Myometrial cell (primary cell): Measurements from ENCODE around the gene CCDC174. TPM values are rescaled to one million over a fixed set of nuclear protein-coding genes. Genes with fewer than 3 reads are reported as not detected.

Experiments
- total RNA-seq: library from RNA; depleted of rRNA; stranded (reverse); fragments of >200 nt; gene quantifications from 2 replicates; pipeline ENCODE4 v1.2.3, GENCODE V29; 2015

The CCDC174 gene
- total RNA-seq: 5.2 and 52.3 TPM in 2 replicates

DNA sequence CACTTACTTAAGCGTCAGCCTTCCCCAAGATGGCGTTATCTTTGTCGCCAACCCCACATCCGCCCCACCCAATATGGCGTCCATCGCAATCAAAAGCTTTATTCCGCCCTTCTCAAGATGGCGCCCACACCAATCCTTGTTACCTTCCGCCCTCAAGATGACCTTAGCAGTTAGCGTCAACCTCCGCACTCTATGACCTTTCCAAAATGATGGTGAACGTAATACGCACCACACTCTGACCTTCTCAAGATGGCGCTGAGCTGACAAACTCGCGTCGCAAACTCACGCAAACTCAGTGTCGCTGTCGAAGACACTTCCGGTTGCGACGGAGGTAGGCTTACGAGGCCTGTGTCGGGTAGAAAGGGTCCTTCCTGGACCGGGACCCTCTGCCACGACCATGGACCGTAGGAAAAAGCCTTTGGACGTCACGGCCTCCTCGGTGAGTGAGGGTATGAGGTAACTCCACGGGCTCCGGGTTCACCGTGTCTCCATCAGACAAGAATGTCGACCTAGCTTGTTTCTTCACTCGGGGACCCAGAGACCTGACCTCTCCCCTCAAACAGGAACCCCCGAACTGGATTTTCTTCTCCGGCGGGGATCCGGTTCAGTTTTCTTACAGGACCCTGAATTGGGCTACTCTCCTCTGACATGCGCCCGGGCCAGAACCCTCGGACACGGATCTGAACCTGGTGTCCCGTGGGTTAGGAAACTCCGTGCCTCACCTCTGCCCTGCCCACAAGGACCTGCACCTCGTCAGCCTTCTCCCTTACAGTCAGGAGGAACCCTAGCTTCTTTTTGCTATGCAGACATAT lies at the start of gene CCDC174:
CCDC174 (plus strand) TSS at position 323 of the 812 bp plus-strand sequence; CDS start at position 398, 75 bp downstream.

GRCh38 chr3:14674841-14675240 lies 23.3 kb downstream of the CCDC174 start, which contains the start of gene C3orf20:
C3orf20 (plus strand) TSS chr3:14675141; CDS start chr3:14682714, 7,573 bp downstream.

Other genes with a start within 250 kb of the CCDC174 start
- 7.5 and 8.9 TPM in 2 replicates for gene SLC6A6, start 249.2 kb upstream of the CCDC174 start, total RNA-seq
- under 0.01 and 0.35 TPM in 2 replicates for gene GRIP2, start 111.4 kb upstream of the CCDC174 start, total RNA-seq
- gene C3orf20, start 23.4 kb downstream of the CCDC174 start, total RNA-seq: not detected in 2 replicates
- gene FGD5, start 167.2 kb downstream of the CCDC174 start, total RNA-seq: not detected in 2 replicates